HG03558 (cell line): ENCODE data around the gene MLLT3.
"Not testable (repeated sequence)": the region's sequence is repeated elsewhere in the genome, so short reads cannot be mapped to it uniquely, and the experiment has no call there.

Experiments
- ATAC-seq: cut with Tn5 transposase; IDR thresholded peaks from one replicate; pipeline ENCODE4 v1.9.1; 2021; ENCODE audit warnings: moderate number of reproducible peaks; ENCODE audit not compliant: unreplicated experiment; ENCODE audit errors: extremely low read depth

Gene MLLT3

GRCh38 chr9:20622330-20623020, at the start of gene MLLT3:
TSS of gene MLLT3 (minus strand) at chr9:20622499.
- peak; percentile 47 for ATAC-seq

- no peak for ATAC-seq
Measured at GRCh38 chr9:20671635-20672034, 49.3 kb upstream of the MLLT3 start.

DNA sequence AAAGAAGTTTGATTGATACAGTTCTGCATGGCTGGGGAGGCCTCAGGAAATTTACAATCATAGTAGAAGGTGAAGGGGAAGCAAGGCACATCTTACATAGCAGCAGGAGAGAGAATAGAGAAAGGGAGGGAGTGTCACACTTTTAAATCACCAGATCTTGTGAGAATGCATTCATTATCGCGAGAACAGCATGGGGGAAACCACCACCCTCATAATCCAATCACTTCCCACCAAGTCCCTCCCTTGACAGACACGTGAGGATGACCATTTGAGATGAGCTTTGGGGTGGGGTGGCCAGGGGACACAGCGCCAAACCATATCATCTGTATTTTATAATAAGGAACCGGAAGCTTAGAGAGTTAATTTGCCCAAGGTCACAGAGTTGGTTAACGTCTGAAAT, 48.1 kb upstream of the MLLT3 start:
- no peak for ATAC-seq

- ATAC-seq = no peak
Measured at GRCh38 chr9:20664501-20664900, 42.2 kb upstream of the MLLT3 start.

- no peak for ATAC-seq
Measured at GRCh38 chr9:20663133-20663532, 40.8 kb upstream of the MLLT3 start.

DNA sequence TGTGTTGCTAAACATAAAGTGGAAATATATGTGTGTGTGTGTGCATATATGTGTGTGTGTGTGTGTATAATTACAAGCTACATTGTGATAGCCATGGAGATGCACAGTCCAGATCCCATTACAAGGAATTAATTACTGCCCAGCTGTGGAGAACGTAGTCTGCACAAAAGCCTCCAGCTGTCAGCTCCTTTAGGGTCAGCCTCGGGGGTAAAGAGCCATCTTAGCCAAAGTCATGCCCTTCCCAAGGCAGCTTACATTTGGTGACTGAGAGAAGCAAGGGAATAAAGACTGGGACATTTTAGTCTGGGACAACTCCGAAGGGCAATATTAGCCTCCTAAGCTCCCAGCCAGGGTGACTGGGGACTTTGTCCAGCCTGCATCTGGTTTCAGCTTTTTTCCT, 39.9 kb upstream of the MLLT3 start:
- ATAC-seq = no peak

GRCh38 chr9:20659474-20659967, 37.2 kb upstream of the MLLT3 start:
- ATAC-seq = no peak

GRCh38 chr9:20658677-20659473, 36.6 kb upstream of the MLLT3 start:
- ATAC-seq = no peak

GRCh38 chr9:20658246-20658667, 36.0 kb upstream of the MLLT3 start:
- not testable (repeated sequence) for ATAC-seq

GRCh38 chr9:20651939-20652338, 29.6 kb upstream of the MLLT3 start:
- no peak for ATAC-seq

DNA sequence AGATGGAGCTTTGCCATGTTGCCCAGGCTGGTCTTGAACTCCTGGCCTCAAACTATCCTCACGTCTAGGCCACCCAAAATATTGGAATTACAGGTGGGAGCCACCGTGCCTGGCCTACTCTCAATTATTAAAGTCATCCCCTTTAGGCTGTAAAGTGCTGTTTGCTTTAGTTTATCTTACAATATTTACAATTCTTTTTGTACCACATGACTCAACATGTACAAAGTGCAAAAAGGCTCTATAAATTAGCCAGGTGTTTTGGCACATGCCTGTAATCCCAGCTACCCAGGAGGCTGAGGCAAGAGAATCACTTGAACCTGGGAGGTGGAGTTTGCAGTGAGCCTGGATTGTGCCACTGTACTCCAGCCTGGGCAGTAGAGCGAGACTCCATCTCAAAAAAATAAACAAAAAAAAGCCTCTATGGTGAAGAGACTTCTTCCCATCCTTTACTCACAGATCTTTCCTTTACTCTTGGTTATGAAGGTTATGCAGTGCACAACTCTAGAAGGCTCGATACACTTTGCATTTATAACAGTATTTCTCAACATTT, 28.5 kb upstream of the MLLT3 start:
- no peak for ATAC-seq

GRCh38 chr9:20650313-20650712, 28.0 kb upstream of the MLLT3 start:
- ATAC-seq = no peak

- no peak for ATAC-seq
Measured at GRCh38 chr9:20649381-20649780, 27.1 kb upstream of the MLLT3 start.

DNA sequence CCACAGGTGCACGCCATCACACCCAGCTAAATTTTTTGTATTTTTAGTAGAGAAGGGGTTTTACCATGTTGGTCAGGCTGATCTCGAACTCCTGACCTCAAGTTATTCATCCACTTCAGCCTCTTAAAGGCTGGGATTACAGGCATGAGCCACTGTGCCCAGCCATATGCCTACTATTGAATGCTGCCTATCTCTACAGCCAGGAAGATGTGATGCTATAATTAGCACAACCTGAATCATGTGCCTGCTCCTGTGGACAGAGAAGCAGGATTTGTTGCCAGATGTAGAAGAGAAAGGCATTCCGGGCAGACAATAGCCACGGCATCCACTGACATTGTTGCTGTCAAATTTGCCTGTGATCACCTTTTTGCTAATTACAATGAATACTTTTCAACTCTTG, 24.4 kb upstream of the MLLT3 start:
- no peak for ATAC-seq

GRCh38 chr9:20643660-20644059, 21.4 kb upstream of the MLLT3 start:
- ATAC-seq = no peak

GRCh38 chr9:20642045-20642444, 19.7 kb upstream of the MLLT3 start:
- ATAC-seq = no peak

GRCh38 chr9:20640331-20641187, 18.3 kb upstream of the MLLT3 start:
- ATAC-seq = peak; percentile 81

DNA sequence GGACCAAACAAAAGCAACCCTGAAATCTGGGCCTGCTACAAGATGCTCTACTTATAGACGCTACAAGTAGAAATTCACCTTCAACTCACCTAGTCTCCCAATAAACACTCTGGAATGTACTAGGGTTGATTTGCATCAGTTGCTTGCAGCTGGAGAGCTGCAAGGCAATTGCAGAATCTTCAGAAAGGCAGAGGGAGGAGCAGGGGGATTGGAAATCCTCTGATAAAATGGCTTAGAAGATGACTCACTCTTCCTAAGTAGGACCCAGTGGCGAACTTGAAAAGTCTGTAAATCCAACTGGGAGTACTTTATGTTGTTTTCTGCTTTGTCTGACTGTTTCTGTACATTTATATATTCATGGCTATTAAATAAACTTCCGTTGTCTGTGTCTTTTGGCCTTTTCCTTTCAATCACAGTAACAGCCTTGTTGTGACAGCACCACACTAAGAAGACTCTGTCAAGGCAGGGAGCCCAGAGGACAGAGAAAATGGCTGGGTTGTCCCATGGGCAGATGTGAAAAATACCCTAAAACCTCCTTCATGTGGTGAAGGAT, 14.7 kb upstream of the MLLT3 start:
- ATAC-seq = no peak

GRCh38 chr9:20634895-20635294, 12.6 kb upstream of the MLLT3 start:
- no peak for ATAC-seq

DNA sequence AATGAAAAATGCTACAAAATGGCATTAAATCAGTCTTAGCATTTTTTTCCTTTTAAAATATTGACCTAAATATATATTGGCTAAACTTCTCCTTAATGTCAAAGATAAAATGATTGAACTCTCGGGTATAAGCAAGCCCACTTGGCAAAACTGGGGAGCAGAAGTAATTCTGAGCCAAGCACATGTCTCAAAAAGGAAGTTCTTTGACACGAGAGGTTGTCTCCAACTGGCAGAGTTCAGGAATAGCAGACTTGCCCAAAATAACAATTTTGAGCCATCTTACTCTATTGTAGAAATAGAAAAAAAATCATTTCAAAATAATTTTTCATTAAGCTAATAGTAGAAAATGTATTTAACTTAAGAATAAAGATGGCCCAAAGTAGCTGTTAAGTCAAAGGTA, 10.4 kb upstream of the MLLT3 start:
- ATAC-seq = no peak
